GM04504 (cell line): ENCODE results near the gene TUBE1.
"Not testable (repeated sequence)": the region's sequence is repeated elsewhere in the genome, so short reads cannot be mapped to it uniquely, and the experiment has no call there.

ENCODE experiments used
- DNase-seq: peaks from one replicate; pipeline ENCODE4 v3.0.0-alpha.2; 2012; ENCODE audit warnings: low read depth

TUBE1 gene

DNA sequence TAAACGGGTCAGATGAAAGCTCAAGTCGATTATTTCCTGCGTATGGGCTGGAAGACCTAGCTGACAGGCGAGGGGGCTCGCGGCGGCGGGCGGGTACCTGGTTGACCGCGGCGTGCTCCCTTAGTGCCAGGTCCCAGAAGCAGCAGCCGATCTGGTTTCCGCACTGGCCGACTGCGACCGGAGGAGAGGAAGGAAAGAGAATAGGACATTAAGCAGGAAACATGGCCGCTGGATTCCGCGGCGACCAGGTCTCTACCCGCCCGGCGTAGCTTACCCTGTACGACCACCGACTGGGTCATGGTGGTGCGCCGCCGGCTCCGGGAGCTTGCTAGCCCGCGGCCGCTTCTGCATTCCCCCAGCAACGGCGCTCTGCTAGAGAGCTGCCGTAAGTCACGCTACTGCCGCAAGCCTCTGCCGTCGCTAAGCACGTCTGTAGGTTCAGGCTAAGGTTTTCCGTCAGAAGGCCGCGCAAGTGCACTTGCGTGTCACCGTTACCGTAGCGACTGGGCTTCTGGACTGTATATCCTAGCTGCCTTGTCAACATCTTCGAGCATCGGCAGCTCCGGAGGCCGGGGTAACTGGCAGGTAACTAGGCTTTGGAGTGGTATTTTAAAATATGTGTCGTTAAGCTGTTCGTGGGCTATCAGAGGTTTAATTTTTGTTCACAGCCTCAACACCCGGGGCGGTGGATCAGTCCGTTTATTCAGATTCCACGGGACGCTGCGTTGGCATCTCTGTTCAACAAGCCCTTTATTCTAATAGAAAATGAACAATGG, at the start of gene TUBE1, which contains the start of gene FAM229B:
TUBE1 (minus strand) TSS at position 347 of the 776 bp plus-strand sequence; CDS start at position 299, 48 bp downstream.
FAM229B (plus strand) TSS at position 456 of the 776 bp plus-strand sequence. CDS start 11,693 bp downstream, outside the sequence.
- peak; percentile 91 for DNase-seq

- DNase-seq, result no peak
Measured at GRCh38 chr6:112130878-112131277, 43.6 kb upstream of the TUBE1 start.

DNA sequence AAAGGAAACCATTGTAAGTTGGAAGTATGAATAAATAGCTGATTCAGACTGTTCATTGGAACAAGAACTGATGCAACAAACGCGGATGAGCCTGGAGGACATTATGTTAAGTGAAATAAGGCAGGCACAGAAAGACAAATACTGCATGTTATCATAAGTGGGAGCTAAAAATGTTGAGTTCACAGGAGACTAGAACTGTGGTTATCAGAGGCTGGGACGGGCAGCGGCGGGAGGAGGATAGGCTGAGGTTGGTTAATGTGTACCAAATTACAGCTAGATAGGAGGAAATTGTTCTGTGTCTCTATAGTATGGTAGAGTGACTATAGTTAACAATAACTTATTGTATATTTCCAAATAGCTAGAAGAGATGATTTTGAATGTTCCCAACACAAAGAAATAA, 40.9 kb upstream of the TUBE1 start:
- no peak for DNase-seq

GRCh38 chr6:112123982-112124381, 36.7 kb upstream of the TUBE1 start:
- DNase-seq, result no peak

DNA sequence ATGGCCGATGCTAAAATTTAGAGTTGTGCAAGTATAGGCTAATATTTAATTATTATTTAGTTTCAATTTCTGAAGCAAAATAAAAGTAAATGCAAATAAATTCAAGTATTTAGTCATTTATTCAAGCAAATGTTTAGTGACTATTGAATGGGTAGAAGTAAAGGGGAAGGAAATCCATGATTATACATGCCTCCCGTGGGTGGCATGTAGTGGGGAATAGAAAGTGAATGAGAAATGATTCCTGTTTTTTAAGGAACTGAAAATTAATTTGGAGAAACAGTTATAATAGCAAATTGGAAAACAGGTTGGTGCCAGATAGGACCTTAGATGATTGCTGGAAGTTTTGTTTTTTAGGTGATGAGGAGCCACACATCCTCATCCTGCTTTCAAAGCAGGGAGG, 35.5 kb upstream of the TUBE1 start:
- DNase-seq, result no peak

DNA sequence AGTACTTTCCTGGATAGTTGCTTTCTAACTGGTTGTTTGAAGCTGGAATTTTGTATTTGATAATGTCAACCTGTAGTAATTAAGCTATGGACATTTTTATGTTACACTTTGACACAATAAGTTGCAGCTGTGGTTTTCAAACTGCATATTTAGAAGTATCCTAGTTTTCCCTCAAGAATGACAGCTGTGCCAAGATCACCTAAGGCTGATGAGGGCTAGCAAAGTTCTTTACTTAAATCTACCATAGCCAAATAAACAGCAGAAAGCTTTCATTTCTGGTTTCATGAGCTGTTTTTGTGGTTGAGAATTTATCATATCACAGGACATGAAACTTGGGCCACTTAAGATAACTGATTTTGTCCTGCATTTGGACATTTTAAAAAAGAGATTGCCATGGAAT, 30.8 kb upstream of the TUBE1 start:
- DNase-seq, result no peak

GRCh38 chr6:112117554-112117953, 30.3 kb upstream of the TUBE1 start:
- no peak for DNase-seq

- DNase-seq, result no peak
Measured at GRCh38 chr6:112116221-112116620, 28.9 kb upstream of the TUBE1 start.

GRCh38 chr6:112114577-112115223, 27.4 kb upstream of the TUBE1 start:
- no peak for DNase-seq

DNA sequence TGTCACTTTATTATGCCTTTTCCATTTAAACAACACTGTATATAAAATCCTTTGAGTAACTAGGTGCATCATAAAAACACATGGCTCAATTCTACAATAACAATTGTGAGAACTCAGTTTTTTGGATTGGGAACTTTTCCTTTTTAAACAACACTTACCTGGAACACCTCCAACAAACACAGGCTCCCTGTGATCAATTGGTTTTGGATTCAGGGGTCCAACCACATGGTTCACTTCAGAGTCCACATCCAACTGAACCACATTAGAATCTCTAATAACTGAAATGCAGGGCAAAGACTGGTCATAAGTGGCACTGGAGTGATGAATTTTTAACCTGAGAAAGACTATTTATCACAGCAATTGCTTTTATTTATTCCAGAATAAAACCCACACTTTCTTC, 26.6 kb upstream of the TUBE1 start:
- no peak for DNase-seq

DNA sequence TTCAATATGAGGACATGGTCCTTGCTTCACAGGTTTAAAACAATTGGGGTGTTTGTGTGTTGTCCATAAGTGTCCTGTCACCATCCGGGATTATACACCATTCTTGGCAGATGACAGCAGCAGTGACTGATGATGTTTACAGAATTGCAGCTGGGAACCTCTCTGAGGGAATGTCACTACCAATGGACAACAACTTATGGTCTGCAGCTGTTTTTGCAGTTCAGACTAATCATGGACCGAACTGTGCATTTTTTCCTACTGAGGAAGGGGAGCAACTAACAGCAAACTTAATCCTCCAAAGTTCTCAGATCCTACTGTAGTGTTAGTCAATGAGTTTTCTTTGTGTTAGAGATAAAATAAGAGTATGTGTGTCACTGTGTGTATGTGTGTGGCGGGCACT, 26.1 kb upstream of the TUBE1 start:
- no peak for DNase-seq

DNA sequence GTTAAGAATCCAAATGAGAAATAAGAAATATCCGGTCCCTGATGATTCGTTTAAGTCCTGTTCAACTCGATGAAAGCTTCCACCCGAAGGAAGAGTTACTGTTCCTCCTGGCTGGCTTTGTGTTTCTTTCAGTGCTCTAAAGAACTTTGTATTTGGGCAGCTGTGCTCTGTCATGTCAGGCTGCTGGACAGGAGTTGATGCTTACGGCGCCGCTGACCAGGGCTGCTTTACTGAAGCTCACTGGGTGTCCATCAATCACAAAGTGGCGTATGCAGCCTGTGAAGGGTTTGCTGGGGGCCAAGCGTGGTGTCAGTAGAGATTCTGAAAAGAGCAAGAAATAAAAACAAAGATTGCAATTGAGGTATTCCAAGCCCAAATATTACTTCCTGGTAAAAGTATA, 22.0 kb upstream of the TUBE1 start:
- DNase-seq, result no peak

- no peak for DNase-seq
Measured at GRCh38 chr6:112106562-112106961, 19.3 kb upstream of the TUBE1 start.

DNA sequence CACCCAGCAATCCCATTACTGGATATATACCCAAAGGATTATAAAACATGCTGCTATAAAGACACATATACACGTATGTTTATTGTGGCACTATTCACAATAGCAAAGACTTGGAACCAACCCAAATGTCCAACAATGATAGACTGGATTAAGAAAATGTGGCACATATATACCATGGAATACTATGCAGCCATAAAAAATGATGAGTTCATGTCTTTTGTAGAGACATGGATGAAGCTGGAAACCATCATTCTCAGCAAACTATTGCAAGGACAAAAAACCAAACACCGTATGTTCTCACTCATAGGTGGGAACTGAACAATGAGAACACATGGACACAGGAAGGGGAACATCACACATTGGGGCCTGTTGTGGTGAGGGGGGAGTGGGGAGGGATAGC, 18.7 kb upstream of the TUBE1 start:
- DNase-seq, result not testable (repeated sequence)

DNA sequence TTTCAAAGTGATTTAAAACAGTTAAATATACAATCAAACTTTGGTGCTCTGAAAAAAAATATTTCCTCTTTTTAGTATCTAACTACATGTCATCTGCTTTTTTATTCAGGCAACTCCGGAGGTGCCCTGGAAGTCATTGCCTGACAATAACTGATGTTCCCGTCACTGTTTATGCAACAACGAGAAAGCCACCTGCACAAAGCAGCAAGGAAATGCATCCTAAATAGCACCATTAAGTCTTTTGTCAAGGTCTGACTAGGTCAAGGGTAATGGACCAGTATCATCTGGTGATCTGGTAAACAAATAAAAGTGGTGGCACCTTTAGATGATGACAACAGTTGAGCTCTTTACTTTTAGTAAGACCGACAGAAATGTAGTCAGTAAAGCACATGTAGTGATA, 13.3 kb upstream of the TUBE1 start:
- no peak for DNase-seq

DNA sequence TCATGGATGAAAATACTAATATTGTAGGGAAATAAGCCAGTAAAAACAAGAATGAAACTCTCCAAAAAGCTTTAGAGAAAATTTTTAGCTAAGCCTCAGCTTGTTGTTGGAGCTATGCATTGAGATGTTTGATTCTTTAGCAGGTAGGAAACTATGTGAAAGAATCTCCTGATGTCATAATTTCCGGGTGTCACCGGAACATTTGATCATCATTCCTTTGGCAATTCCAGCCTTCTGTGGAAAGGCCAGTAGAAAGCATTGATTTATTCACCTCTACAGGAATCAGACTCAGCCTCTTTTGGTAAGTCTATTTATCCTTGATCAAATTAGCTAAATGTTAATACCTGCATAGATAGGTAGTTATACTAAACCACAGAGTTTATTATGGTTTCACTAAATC, 9.6 kb upstream of the TUBE1 start:
- no peak for DNase-seq

DNA sequence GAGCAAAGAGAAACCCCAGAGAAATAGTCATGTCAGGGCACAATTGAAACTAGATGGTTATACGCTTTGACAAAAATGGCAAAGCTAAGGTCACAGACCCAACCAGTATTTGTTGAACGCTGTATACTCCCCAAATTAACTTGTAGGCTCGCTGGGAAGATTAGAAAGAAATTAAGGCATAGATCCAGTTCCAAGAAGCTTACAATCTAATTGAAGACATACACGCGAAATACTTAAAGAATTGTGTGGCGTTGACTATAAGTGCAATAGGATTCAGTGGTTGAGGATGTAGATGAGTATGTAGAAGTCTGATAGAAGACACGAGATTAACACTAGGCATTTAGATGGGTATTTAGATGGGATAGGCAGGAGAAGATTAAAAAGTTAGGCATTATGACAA, 634 bp upstream of the TUBE1 start:
- DNase-seq, result no peak

GRCh38 chr6:112086744-112087135, 542 bp downstream of the TUBE1 start:
- DNase-seq, result peak; percentile 33

GRCh38 chr6:112085286-112086065, 1.8 kb downstream of the TUBE1 start:
- DNase-seq, result no peak

- DNase-seq, result no peak
Measured at GRCh38 chr6:112081569-112081968, 5.7 kb downstream of the TUBE1 start.

DNA sequence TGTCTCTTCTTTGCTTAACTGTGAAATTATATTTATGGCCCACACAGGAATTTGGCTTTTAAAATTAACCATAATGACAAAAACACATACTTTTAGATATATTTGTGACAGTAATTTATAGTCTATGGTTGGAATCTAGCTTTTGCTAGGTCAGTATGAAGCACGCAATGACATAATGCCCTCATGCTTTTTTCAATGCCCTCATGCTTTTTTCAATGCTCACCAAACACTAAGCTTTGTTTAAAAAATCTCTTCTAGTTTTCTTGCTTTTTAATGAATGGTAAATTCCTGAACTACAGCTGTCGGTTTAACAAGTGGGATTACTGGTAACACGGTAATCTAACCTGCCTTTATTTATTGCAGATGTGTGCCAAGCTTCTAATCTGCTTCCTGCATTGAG, 20.7 kb downstream of the TUBE1 start:
- DNase-seq, result no peak

DNA sequence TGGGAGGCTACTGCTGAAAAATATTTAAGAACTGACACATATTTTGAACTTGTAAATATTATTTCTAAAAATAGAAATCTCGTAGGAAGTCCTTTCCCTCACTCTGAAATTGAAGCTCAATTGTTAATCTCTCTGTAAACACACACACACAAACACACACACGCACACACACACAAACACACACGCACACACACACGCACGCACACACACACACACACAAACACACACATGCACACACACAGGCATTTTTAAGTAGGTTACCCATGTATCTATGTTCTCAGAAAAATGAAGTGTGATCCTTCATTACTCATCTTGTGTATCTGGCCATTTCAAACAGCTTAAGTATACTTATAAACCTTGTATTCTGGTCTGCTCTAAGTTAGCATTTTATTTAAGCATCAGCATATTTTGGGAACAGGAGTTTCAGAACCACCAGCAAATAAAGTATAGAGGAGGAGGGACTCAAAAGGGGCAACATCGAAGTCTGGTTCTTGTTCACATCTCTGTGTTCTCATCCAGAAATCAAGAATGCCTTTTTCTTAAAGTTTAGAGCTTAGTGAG, 21.8 kb downstream of the TUBE1 start:
- DNase-seq, result no peak

GRCh38 chr6:112062966-112063365, 24.3 kb downstream of the TUBE1 start:
- no peak for DNase-seq
